Measurements from ENCODE around the gene SIMC1. TPM values are rescaled to one million over a fixed set of nuclear protein-coding genes. Genes with fewer than 3 reads are reported as not detected.
"Not testable (repeated sequence)": the region's sequence is repeated elsewhere in the genome, so short reads cannot be mapped to it uniquely, and the experiment has no call there.

Gene SIMC1
- total and polyA plus RNA-seq, 2 donors (not counting 1 experiment from before 2014, with no cell fraction given), result 4.6 to 7.9 TPM

- H3K79me2 ChIP-seq (ENCODE audit: control insufficient read depth, insufficient read depth, low read length); H2AFZ ChIP-seq (ENCODE audit: low read length); H3K9me3 ChIP-seq (ENCODE audit: control insufficient read depth, insufficient read depth, low read depth, low read length); H3K4me2 ChIP-seq (ENCODE audit: extremely low read depth, insufficient read depth, low read length); H3K27me3 ChIP-seq (ENCODE audit: control insufficient read depth, insufficient read depth, low read length); H3K4me3 ChIP-seq (replicated peaks in 1 of 4; ENCODE audit: control extremely low read depth in 1 of 4, insufficient read depth in 1 of 4, low read depth in 3 of 4, low read length in 4 of 4); H3K27ac ChIP-seq (ENCODE audit: insufficient read depth, low read length); H3K36me3 ChIP-seq (ENCODE audit: control insufficient read depth, insufficient read depth, low read length); H4K20me1 ChIP-seq (ENCODE audit: control insufficient read depth, extremely low read depth, insufficient read depth, low read length); DNase-seq (ENCODE audit: low read depth in 2 of 2); H3K4me1 ChIP-seq (ENCODE audit: control insufficient read depth, extremely low read depth, insufficient read depth, low read length); H3K9ac ChIP-seq (ENCODE audit: insufficient read depth, low read length): not testable (repeated sequence)
These were observed 21.8 kb upstream of the SIMC1 start for GRCh38 chr5:176216393-176216916.

DNA sequence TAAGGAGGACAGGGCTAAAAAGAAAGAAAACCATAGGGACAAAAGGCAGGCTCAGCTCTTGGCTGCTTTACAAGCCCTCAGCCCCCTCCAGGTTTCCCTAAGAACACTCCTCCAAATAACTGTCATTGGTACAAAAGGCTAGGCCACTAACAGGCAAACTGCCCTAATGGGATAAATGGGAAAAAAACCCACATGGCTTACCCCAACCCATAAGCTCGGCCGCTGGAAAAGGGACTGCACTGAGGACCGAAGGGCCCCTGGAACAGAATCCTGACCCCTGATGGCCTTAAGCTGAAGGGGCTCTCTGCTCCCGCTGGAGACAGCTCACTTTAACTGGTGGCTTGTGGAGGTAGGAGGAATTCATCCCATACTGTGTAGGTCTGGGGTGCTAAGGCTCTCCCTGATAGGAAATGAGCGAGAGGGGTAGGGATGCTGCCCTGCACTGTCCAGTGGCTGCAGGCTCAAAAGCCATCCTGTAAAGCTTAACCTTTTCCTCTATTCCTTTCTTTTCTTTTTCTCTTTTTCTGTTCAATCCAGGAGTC lies 21.0 kb upstream of the SIMC1 start:
- H3K27ac ChIP-seq (ENCODE audit: insufficient read depth, low read length); H3K4me1 ChIP-seq (ENCODE audit: control insufficient read depth, extremely low read depth, insufficient read depth, low read length); H3K4me3 ChIP-seq (replicated peaks in 1 of 4; ENCODE audit: control extremely low read depth in 1 of 4, insufficient read depth in 1 of 4, low read depth in 3 of 4, low read length in 4 of 4); H2AFZ ChIP-seq (ENCODE audit: low read length); DNase-seq (ENCODE audit: low read depth in 2 of 2); H3K79me2 ChIP-seq (ENCODE audit: control insufficient read depth, insufficient read depth, low read length); H3K9me3 ChIP-seq (ENCODE audit: control insufficient read depth, insufficient read depth, low read depth, low read length); H3K9ac ChIP-seq (ENCODE audit: insufficient read depth, low read length); H3K27me3 ChIP-seq (ENCODE audit: control insufficient read depth, insufficient read depth, low read length); H4K20me1 ChIP-seq (ENCODE audit: control insufficient read depth, extremely low read depth, insufficient read depth, low read length); H3K4me2 ChIP-seq (ENCODE audit: extremely low read depth, insufficient read depth, low read length); H3K36me3 ChIP-seq (ENCODE audit: control insufficient read depth, insufficient read depth, low read length): not testable (repeated sequence)

GRCh38 chr5:176217764-176218163 lies 20.5 kb upstream of the SIMC1 start:
- H2AFZ ChIP-seq (ENCODE audit: low read length); H3K4me3 ChIP-seq (replicated peaks in 1 of 4; ENCODE audit: control extremely low read depth in 1 of 4, insufficient read depth in 1 of 4, low read depth in 3 of 4, low read length in 4 of 4); H3K27me3 ChIP-seq (ENCODE audit: control insufficient read depth, insufficient read depth, low read length); H3K79me2 ChIP-seq (ENCODE audit: control insufficient read depth, insufficient read depth, low read length); H3K4me2 ChIP-seq (ENCODE audit: extremely low read depth, insufficient read depth, low read length); H3K27ac ChIP-seq (ENCODE audit: insufficient read depth, low read length); H3K9me3 ChIP-seq (ENCODE audit: control insufficient read depth, insufficient read depth, low read depth, low read length); H4K20me1 ChIP-seq (ENCODE audit: control insufficient read depth, extremely low read depth, insufficient read depth, low read length); H3K36me3 ChIP-seq (ENCODE audit: control insufficient read depth, insufficient read depth, low read length); H3K9ac ChIP-seq (ENCODE audit: insufficient read depth, low read length); H3K4me1 ChIP-seq (ENCODE audit: control insufficient read depth, extremely low read depth, insufficient read depth, low read length): not testable (repeated sequence)
- peak in 1 of 2 donors; percentile 24 for DNase-seq (ENCODE audit: low read depth in 2 of 2)

- H4K20me1 ChIP-seq (ENCODE audit: control insufficient read depth, extremely low read depth, insufficient read depth, low read length); H3K27me3 ChIP-seq (ENCODE audit: control insufficient read depth, insufficient read depth, low read length); H3K9ac ChIP-seq (ENCODE audit: insufficient read depth, low read length); H3K4me1 ChIP-seq (ENCODE audit: control insufficient read depth, extremely low read depth, insufficient read depth, low read length); H3K4me2 ChIP-seq (ENCODE audit: extremely low read depth, insufficient read depth, low read length); H2AFZ ChIP-seq (ENCODE audit: low read length); H3K9me3 ChIP-seq (ENCODE audit: control insufficient read depth, insufficient read depth, low read depth, low read length); H3K27ac ChIP-seq (ENCODE audit: insufficient read depth, low read length); H3K4me3 ChIP-seq (replicated peaks in 1 of 4; ENCODE audit: control extremely low read depth in 1 of 4, insufficient read depth in 1 of 4, low read depth in 3 of 4, low read length in 4 of 4); H3K36me3 ChIP-seq (ENCODE audit: control insufficient read depth, insufficient read depth, low read length); DNase-seq (ENCODE audit: low read depth in 2 of 2); H3K79me2 ChIP-seq (ENCODE audit: control insufficient read depth, insufficient read depth, low read length): not testable (repeated sequence)
These were observed 16.2 kb upstream of the SIMC1 start for GRCh38 chr5:176222006-176222405.

DNA sequence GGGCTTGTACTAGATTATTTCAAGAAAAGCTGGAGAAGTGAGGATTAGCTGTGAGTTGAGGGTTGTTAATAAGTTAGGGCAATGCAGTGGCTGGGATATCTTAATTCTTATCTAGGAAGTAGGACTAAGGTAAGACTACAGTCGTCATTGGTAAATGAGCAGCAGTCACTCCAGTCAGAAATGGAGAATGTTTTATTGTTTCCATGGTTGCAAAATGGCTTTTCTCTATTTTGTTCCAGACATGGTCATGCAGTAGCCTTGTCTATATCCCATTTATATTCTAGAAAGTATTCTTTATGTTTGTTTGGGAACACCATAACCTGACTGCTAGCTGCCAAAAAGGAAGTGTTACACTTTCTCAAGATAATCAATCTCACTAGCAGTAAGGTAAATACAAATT lies 9.9 kb upstream of the SIMC1 start:
- not testable (repeated sequence) for H3K4me2 ChIP-seq (ENCODE audit: extremely low read depth, insufficient read depth, low read length); H3K79me2 ChIP-seq (ENCODE audit: control insufficient read depth, insufficient read depth, low read length); H3K36me3 ChIP-seq (ENCODE audit: control insufficient read depth, insufficient read depth, low read length); H3K9me3 ChIP-seq (ENCODE audit: control insufficient read depth, insufficient read depth, low read depth, low read length); H3K4me3 ChIP-seq (replicated peaks in 1 of 4; ENCODE audit: control extremely low read depth in 1 of 4, insufficient read depth in 1 of 4, low read depth in 3 of 4, low read length in 4 of 4); H3K4me1 ChIP-seq (ENCODE audit: control insufficient read depth, extremely low read depth, insufficient read depth, low read length); DNase-seq (ENCODE audit: low read depth in 2 of 2); H3K9ac ChIP-seq (ENCODE audit: insufficient read depth, low read length); H3K27ac ChIP-seq (ENCODE audit: insufficient read depth, low read length); H3K27me3 ChIP-seq (ENCODE audit: control insufficient read depth, insufficient read depth, low read length); H4K20me1 ChIP-seq (ENCODE audit: control insufficient read depth, extremely low read depth, insufficient read depth, low read length); H2AFZ ChIP-seq (ENCODE audit: low read length)

GRCh38 chr5:176233253-176233652 lies 5.0 kb upstream of the SIMC1 start:
- not testable (repeated sequence) for H3K36me3 ChIP-seq (ENCODE audit: control insufficient read depth, insufficient read depth, low read length); H3K4me1 ChIP-seq (ENCODE audit: control insufficient read depth, extremely low read depth, insufficient read depth, low read length); H4K20me1 ChIP-seq (ENCODE audit: control insufficient read depth, extremely low read depth, insufficient read depth, low read length); H3K27me3 ChIP-seq (ENCODE audit: control insufficient read depth, insufficient read depth, low read length); H3K79me2 ChIP-seq (ENCODE audit: control insufficient read depth, insufficient read depth, low read length); H3K4me2 ChIP-seq (ENCODE audit: extremely low read depth, insufficient read depth, low read length); H3K9ac ChIP-seq (ENCODE audit: insufficient read depth, low read length); H3K9me3 ChIP-seq (ENCODE audit: control insufficient read depth, insufficient read depth, low read depth, low read length); H2AFZ ChIP-seq (ENCODE audit: low read length); H3K4me3 ChIP-seq (replicated peaks in 1 of 4; ENCODE audit: control extremely low read depth in 1 of 4, insufficient read depth in 1 of 4, low read depth in 3 of 4, low read length in 4 of 4); H3K27ac ChIP-seq (ENCODE audit: insufficient read depth, low read length)
- peak in 1 of 2 donors; percentile 32 for DNase-seq (ENCODE audit: low read depth in 2 of 2)

Measured in fibroblast of lung (primary cell).